HG03469 (cell line): ENCODE measurements around the gene IL4R.
"Not testable (repeated sequence)": the region's sequence is repeated elsewhere in the genome, so short reads cannot be mapped to it uniquely, and the experiment has no call there.

Experiments
- ATAC-seq: cut with Tn5 transposase; IDR thresholded peaks from one replicate; pipeline ENCODE4 v1.9.1; 2021; ENCODE audit warnings: mild to moderate bottlenecking, moderate library complexity, moderate number of reproducible peaks; ENCODE audit not compliant: unreplicated experiment

Gene IL4R

GRCh38 chr16:27327586-27327915, 13.8 kb downstream of the IL4R start:
- ATAC-seq = no peak

GRCh38 chr16:27328937-27329336, 15.2 kb downstream of the IL4R start:
- ATAC-seq = no peak

- not testable (repeated sequence) for ATAC-seq
Measured at GRCh38 chr16:27329376-27330079, 15.8 kb downstream of the IL4R start.

DNA sequence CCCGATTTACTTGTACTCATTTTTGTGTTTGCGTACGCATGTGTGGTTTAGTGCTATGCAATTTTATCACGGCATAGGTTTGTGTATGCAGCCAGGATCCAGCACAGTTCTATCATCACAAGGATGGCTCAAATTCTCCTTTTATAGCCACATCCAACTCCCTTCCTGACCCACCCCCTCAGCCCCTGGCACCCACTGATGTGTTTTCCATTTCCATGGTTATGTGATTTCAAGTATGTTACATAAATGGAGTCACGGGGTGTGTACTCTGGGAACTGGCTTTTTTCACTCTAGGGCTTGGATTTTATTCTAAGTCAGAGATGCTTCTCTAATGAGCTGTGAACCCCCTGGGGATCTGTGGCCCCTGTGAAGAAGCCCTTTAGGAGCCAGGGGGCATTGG, 16.8 kb downstream of the IL4R start:
- no peak for ATAC-seq

DNA sequence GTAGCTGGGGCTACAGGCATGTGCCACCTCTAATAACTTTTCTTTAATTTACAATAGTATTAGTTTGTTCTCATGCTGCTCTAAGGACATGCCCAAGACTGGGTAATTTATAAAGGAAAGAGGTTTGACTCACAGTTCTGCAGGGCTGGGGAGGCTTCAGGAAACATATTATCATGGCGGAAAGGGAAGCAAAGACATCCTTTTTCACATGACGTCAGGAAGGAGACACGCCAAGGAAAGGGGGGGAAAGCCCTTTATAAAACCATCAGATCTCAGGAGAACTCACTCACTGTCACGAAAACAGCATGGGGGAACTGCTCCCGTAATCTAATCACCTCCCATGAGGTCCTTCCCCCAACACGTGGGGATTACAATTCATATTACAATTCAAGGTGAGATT, 18.3 kb downstream of the IL4R start:
- no peak for ATAC-seq

- no peak for ATAC-seq
Measured at GRCh38 chr16:27333104-27333503, 19.3 kb downstream of the IL4R start.

DNA sequence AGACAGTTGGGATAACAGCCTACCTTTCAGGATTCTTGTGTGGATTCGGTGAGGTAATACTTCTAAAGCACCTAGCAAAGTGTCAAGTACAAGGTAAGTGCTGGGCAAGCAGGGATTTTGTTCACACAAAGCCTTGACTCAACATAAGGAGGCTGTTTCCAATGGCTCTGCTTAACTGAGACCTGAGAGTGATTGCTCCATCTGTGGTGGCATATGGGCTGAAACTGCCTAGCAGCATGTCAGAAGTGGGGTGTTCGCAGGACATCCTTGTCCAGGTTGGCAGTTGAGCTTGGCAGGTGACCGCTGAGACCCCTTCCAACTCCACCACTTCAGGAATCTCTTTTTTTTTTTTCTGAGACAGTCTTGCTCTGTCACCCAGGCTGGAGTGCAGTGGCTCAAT, 19.8 kb downstream of the IL4R start:
- ATAC-seq = no peak

DNA sequence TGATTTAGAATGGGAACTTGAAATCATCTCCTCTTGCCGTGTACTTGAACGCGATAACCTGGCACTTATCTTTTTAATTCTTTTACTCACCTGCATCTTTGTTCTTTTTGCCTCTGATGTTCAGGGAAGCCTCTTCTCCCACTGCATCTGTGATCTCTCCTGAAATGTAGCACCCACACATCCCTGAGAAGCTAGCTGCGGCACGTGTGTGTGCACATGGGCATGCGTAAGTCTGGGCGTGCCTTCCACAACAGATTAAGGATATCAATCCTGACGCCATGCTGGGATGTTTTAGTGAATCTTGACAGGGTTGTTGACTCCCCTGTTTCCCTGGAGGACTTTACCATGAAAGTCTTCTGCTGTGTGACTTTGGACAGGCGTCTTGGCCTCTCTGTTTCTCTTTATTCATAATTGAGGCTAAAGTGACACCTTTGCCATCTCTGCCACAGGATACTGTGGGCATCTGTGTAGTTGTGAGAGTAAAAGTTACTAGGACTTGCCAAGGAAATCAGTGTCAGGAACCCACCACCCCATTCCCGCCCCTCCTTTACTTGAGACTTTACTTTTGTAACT, 20.5 kb downstream of the IL4R start:
- ATAC-seq = no peak

DNA sequence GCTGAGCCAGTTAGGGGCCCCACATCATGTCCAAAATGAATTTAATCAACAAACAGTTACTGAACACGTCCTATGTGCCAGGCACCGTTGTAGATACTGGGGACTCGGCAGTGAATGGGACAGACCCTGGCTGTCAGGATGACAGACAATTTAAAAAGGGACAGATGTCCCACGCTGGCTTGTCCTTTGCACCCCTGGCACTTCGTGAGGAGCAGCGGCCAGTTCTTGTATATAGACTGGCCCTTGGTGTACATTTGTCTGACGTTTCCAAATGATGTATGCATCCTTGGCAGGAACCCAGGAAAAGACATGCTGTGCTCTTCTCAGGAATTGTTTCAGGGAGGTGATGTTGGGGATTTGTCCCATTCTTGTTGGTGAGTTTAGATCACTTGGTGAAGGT, 21.1 kb downstream of the IL4R start:
- ATAC-seq = no peak

DNA sequence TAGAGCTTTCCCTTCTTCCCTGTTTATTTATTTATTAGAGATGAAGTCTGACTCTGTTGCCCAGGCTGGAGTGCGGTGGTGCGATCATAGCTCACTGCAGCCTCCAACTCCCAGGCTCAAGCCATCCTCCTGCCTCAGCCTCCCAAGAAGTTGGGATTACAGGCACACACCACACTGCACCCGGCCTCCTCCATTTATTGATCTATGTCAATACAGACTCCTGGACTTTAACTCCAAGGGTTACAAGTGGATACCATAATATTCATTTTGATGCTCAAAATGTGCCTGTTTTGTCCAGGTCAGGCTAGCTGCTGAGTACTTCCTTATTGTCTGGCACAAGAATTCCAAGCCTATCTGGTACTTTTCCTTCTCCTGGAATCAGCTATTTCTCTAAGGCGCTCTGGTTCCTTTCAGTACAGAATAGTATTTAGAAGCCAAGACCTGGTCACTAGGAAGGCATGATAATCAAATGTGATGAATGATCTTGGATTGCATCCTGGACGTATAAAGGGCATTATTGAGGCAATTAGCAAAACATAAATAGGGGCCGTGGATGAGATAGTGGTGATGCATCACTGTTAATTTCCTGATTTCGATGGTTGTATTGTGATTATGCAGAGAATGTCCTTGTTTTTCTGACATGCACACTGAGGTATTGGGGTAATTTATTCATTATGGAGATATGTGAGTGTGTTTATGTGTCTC, 21.7 kb downstream of the IL4R start:
- ATAC-seq = no peak

DNA sequence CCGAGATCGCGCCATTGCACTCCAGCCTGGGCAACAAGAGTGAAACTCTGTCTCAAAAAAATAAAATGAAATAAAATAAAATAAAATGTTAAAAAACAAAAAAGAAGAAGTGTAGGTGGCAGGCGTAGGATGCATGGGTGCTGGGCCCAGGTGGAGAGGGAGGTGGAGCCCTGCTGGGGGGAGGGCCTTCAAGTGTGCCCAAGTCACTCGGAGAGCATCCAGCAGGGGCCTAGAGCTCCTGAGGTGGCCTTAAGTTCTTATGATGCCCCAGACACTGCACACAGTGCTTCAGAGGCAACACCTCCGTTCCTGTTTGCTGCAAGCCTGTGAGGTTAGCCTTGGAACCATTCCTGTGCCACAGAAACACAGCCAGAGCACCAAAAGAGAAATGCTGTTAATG, 23.2 kb downstream of the IL4R start:
- ATAC-seq = no peak

DNA sequence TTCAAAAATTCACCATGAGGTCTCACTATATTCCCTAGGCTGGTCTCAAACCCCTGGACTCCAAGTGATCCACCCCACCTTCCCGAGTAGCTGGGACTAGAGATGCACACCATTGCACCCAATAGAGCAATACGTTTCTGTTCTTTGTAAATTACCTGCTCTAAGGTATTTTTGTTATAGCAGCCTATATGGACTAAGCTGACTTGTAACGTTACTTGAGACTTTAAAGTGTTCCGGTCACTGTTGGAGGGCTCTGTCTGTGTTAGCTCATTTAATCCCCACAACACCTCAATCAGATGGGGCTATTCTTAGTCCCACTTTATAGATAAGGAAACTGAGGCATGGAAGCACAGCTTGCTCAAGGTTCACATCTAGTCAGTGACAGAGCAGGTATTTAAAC, 25.4 kb downstream of the IL4R start:
- ATAC-seq = no peak

GRCh38 chr16:27340654-27341053, 26.9 kb downstream of the IL4R start:
- no peak for ATAC-seq

DNA sequence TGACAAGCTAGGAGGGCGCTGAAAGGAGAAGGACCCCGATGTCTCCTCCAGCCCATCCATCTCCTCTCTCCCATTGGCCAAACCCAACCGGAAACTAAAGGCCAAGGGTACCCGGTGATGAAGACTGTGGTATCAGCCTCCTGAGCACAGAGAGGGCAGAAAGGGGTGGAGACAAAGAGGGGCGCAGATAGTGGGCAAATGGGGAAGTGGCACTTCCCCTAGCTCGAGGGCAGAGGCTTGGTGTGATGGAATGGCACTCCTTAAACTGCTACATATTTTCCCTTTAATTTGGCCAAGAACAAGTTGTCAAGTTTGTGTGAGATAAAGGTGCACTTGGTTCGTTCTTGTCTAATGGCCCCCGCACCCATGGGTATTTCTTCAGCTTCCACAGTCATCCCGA, 27.8 kb downstream of the IL4R start:
- ATAC-seq = no peak

DNA sequence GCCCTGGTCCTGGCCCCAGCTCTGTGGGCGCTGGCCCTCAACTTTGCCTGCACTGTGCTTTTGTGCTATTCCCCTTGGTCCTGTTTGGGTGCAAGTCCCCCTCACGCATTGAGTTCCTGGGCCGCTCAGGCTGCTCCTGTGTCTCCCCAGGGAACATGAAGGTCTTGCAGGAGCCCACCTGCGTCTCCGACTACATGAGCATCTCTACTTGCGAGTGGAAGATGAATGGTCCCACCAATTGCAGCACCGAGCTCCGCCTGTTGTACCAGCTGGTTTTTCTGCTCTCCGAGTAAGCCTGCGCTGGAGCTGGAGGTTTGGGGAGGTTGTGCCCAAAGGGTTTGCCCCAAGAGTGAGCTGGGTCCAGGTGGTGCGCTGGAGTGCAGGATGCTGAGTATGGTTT, 28.2 kb downstream of the IL4R start:
- no peak for ATAC-seq

DNA sequence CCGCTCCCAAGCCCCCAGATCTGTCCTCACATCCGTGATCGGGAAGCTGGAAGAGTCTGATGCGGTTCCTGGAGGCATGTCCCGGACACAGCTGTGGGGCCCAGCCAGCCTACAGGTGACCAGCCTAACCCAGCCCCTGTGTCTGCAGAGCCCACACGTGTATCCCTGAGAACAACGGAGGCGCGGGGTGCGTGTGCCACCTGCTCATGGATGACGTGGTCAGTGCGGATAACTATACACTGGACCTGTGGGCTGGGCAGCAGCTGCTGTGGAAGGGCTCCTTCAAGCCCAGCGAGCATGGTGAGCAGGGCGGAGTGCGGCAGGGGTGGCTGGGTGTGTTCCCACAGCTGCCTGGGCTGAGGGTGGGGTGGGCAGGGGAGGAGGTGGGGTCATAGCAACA, 30.9 kb downstream of the IL4R start:
- ATAC-seq = no peak

DNA sequence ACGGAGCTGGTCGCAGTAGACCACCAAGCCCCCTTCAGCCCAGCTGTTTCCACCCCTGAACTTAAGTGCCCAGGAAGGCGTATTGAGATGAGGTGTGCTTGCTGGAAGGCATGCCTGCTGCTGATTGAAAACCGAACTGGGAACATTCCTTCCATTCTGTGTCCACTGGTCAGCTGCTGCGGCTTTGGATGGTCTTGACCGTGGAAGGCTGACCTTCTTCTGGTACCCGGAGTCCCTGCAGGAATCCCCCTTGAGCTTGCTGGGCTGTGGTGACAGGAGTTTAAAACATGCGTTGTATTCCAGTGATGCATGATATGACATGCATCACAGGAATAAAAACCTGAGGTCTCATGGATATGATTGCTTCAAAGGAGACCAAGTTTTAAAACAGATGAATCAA, 31.4 kb downstream of the IL4R start:
- no peak for ATAC-seq

GRCh38 chr16:27346819-27347218, 33.0 kb downstream of the IL4R start:
- ATAC-seq = no peak

GRCh38 chr16:27347930-27348685, 34.3 kb downstream of the IL4R start:
- ATAC-seq = no peak

DNA sequence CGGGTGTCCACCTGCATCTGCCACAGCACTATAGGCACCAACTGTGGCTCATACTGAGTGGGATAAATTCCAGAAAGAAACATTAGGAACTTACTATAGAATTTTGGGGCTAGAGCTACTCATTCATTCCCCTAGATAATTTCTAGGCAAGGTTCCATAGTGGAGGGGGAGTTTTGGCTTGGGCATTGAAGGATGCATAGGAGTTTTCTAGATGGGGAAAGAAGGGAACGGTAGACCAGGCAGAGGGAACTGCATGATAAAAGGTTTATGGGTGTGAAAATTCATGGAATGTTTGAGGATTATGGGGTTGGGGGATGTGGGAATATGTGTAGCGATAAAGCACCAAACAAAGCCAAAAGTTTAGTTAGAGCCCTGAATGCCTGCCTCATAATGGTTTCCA, 35.5 kb downstream of the IL4R start:
- no peak for ATAC-seq

- ATAC-seq = no peak
Measured at GRCh38 chr16:27350006-27350405, 36.2 kb downstream of the IL4R start.

GRCh38 chr16:27351989-27352388, 38.2 kb downstream of the IL4R start:
- ATAC-seq = no peak
